ENCODE results near the gene TMEM263.
A peak's percentile ranks its signal among the peaks of the same experiment; 100 is the strongest.

Gene TMEM263

DNA sequence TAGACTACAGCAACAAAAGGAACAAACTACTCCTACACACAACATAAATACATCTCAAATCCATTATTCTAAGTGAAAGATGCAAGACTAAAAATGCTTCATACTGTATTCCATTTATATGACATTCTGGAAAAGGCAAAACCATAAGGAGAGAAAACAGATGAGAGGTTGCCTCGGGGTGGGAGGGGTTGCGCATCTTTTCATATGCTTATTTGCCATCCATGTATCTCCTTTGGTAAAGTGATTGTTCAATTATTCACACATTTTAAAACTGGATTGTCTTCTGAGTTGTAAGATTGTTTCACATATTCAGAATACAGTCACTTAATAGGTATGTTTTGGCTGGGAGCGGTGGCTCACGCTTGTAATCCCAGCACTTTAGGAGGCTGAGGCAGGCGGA is 5.1 kb upstream of the TMEM263 start:
- no peak for DNase-seq (ENCODE audit: low spot score)

DNA sequence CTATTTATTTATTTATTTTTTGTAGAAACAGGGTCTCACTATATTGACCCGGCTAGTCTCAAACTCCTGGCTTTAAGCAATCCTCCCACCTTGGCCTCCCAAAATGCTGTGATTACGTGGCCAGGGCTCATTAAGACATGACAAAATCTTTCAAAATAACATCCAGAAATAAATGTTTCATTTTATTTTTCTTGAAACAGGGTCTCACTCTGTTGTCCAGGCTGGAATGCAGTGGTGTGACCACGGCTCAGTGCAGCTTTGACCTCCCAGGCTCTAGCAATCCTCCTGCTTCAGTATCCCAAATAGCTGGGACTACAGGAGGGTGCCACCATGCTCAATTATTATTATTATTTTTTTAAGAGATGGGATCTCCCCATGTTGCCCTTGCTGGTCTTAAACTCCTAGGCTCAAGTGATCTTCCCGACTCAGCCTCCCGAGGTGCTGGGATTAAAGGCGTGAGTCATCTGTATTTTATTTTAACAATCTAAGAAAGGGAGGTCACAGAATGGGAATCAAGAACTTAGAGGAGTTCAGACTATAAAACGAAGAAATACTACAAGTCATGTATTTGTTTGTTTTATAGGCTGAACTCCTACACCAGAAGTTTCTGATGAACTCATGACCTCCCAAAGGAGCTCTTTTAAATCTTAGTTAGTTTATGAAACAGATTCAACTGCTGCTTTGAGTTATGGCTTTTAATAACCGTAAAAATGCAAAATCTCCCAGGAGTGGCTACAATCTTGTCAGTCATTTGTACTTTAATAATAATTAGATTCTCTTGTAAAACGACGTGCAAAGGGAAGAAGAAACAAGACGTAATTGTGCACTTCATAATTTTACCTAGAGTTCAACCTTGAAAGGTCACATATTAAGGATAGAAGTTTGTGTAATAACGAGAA is 2.1 kb upstream of the TMEM263 start:
- DNase-seq (ENCODE audit: low spot score) = no peak

DNA sequence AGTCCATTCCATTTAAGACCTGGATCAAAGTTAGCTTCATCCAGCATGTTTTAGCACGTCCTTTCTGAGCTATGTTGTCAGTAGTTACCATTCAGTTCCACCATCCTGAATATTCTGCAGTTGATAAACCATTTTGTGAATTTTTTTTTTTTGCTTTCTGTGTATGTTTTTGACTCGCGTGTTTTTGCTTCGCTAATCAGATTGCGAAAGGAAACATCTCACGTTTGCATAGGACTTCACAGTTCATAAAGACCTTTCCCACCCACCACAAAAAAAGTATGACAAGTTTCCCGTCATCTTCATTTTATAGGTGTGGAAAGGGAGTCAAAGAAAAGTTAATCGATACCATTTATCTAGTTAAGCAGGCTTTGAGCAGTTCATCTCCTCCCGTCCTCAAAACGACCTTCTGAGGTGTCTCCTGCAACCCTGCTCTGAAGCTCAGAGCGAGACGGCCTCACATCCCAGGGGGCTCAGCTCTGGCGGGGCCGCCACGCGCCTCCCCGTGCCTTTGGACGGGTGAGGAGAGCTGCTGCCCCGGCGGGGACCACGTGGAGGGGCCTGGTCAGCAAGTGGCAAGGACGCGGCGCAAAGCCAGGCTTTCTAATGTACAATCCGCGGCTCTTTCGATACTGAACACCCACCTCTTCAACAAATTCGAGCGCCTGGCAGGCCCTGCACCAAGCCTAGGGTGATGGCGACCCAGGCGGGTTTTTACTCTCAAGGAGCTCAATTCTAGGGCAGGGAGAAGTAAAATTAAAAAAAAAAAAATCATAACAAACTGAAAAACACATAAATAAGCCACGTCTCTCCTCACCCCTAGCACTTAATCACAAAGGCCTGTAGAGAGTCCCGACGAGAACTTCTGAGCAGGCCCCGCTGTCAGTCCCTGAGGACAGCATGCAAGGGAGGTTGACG is 988 bp upstream of the TMEM263 start:
- DNase-seq (ENCODE audit: low spot score) = no peak

DNA sequence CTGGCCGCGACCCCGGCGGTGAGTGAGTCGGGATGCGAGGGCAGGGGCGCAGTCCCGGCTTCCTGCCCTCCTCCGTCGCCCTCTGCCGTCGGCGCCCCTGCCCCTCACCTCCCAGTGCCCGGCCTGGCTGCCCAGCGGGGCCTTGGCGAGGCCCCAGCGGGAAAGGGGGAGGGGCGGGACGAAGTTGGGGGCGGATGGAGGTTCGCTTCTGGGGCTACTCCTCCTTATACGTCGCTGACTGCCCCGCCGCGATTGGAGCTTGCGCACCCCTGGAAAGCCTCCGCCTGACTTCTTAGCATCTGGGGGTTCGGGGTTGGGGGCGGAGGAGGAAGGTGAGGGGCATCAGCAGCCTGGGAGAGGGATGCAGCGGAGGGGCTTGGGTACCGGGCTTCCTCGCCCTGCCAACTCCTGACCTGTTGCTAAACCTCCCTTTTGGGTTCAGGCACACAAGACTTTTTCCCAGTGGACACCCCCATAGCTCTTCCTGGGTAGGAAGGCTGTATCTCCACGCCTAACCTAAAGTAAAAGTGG is 406 bp downstream of the TMEM263 start:
- no peak for DNase-seq (ENCODE audit: low spot score)

DNA sequence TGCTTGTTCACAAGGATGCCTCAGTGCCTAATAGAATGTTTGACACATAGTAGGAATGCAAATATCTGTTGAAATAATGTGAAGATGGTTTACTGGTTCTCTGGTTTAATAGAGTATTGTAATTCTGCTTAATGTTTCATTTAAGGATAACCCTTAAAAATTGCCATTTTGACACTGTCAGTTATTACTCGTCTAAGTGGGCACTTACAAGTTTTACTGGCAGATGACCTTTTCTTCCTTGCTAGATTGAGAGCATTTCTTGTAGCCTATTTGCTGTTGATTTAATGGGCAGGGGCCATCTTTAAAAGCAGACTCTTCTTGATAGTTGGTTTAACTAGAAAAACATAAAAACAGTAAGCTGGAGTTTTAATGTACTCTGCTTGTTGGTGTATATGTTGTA is 1.9 kb downstream of the TMEM263 start:
- no peak for DNase-seq (ENCODE audit: low spot score)

DNA sequence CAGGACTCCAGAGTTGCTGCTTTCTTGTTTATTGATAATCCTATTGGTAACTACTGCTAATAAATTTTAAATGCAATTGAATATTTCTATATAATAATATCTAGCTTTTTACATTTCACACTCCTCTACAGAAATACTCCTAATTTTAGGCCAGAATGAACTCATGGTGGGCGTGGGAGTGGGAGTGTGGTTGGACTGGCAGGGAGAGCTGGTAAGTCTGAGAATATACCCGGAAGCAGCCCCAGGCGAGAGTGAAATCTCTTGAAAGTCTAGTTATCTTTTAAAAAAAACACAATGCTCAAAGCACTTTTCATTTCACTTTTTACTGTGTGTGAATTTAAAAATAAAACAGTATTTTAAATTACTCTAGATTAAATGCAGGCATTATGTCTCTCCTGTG is 4.7 kb downstream of the TMEM263 start:
- DNase-seq (ENCODE audit: low spot score) = no peak

DNA sequence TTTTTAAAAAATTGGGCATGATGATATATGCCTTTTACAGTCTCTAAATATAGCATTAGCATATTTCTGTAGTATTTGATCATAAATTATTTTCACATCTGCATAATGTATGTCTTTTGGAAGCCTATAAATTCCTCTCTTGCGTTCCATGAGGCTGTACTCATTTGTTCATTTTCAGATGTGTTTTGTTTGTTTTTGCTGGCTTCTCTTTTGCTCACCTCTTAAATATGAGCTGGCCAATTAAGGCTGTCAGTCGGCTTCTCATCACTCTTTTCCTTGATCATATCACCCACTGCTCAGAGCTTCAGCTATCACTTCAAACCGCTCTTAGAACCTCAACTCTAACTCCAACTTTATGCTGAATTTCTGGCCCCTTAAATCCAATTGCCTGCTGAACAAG is 6.6 kb downstream of the TMEM263 start:
- DNase-seq (ENCODE audit: low spot score) = no peak

DNA sequence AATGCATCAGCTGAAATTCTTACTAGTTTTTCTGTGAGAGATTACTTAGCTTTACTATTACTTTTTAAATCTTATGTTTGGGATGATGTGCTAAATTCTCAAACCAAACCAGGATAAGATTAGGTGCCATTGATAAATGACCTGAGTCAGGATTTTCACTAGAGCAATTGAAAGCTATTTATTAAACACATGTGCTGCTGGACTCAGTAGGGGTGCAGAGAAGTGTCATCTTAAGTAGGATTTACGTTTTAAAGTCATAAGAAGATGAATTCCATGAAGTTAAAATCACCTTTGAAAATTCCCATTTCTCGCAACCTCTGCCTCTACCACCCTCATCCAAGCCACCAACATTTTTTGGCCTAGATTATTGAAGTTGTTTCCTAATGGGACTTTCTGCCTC is 8.8 kb downstream of the TMEM263 start:
- no peak for DNase-seq (ENCODE audit: low spot score)

DNA sequence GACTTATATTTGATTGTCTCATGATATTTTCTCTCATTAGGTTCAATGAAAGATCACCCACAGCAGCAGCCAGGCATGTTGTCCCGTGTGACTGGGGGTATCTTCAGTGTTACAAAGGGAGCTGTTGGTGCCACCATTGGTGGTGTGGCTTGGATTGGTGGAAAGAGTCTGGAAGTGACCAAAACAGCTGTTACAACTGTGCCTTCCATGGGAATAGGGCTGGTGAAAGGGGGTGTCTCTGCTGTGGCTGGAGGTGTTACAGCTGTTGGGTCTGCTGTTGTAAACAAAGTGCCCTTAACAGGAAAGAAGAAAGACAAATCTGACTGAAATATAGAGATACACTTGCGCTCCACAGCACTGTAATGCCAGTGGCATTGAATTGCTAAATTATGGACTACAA is 15.4 kb downstream of the TMEM263 start:
- DNase-seq (ENCODE audit: low spot score) = no peak

DNA sequence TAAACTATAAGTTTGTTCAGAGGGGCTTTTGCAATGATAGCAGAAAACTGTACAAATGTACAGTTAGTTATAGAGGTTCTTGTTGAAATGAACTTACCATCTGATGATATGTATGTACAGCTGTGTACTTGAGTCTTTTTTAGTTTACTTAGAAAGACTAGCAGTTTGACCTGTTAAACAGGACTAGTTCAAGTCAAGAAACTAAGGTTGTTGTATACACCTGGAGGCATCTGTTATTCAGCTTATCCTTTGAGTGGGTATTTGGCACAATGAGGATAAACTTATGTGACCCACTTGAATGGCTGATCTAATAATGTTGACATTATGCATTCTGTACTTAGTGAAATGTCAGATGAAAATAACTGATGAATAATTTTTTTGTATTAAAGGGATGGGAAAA is 17.8 kb downstream of the TMEM263 start:
- DNase-seq (ENCODE audit: low spot score) = no peak

DNA sequence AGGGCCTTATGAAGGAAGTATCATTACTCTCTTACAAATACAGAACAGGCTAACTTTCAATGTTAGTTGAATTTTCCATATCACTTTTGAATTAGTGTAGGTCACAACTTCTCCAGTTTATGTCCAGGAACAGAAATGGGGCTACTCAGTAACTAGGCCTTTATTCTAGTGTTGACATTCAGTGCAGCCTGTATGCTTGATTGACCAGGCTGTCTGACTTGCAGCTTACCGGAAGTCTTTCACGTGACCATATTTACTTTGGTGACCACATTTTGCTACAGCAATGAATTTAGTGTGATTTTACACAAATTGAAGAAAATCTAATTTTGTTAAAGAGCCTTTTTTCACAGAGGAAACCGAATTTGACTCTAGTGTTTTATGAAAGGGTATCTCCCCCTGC is 18.8 kb downstream of the TMEM263 start:
- DNase-seq (ENCODE audit: low spot score) = no peak

DNA sequence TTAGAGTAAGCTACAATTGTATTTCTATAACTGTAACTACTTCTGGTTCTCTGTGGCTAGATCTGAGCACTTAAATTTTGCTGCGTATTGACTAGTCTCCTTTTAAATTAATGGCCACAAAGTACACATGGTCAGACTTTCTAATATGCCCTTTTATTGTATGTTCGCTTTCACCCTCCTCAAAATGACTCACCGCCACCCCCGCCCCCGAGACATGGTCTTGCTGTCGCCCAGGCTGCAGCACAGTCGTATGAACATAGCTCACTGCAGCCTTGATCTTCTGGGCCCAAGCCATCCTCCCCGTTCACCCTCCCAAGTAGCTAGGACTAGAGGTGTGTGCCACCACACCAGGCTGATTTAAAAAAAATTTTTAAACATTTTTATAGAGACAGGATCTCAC is 19.4 kb downstream of the TMEM263 start:
- DNase-seq (ENCODE audit: low spot score) = no peak

DNA sequence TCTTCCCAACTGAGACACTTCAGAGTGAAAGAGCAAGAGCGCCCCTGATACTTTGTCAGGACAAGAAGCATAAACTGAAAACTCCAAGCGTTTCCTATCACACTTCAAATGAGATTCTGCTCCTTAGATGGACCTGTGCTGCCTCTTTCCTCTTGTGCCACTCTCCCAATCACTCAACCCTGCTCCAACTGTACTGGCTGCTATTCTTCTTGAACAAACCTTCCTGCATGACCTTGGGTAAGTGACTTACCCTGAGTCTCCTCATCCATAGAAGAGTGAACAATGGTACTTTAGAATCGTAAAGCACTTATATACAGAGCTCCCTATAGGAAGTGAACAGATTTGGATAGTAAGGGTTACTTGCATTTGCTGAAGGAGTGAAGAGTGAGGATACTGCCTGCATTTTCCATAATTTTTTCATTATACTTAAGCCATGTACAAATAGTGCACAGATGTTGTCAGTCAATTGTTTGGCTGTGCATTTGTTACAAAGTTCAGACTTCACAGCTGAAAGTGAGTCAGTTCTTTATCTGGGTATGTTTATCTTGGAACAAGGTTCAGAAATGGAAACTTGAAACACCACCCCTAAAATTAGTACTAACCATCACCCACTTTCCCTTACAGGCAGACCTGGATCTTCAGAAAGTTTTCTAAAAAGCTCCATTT is 20.4 kb downstream of the TMEM263 start:
- DNase-seq (ENCODE audit: low spot score) = no peak

DNA sequence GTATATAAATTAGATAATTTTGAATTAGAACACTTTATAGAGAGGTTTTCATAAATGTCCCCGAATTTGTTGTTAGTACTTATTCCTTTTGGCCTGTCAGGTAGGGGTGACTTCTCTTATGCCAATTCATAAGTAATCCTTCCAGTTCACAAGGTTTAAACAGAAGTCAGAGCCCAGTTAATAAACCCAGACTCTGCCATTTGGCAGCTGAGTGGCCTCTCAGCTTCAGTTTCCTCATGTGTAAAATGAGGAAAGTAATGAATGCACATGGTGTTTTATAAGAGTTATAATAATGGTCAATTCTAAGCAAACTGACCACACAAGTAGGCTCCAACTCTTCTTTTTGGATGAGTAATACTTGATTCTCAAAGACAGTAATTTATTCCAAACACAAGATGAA is 21.0 kb downstream of the TMEM263 start:
- no peak for DNase-seq (ENCODE audit: low spot score)

DNA sequence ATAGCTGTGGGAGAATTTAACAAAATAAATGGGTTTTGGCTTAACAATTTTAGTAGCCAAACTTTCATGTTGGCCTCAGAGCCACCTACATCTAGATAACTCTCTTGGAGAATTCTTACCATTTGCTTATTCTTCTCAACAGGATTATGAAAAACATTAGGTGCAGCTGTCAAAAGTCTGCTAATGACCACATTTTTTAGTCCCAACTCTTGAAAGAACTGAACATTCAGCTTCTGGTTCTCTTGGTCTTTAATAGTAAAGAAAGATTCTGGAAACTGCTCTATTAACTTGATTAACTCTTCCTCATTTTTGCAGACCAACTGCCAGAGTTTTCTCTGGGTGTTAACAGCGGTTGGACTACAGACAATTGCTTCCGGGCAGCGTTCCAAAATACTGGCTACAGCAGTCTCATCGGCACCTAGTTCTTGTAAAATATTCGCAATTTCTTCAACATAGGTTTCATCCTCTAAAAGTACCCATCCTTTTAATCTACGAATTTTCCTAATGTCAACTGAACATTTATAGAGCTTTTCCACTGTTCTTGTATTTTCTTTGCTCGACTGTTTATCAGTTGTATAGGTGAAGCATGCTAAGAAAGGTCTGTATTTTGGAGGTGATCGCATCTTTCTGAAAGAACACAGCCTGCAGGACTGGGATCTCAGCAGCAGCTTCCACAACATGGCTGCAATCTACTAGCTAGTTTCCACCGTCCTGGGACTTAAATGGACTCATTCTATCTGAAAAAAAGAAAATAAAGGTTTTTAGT is 22.5 kb downstream of the TMEM263 start:
- DNase-seq (ENCODE audit: low spot score) = no peak

DNA sequence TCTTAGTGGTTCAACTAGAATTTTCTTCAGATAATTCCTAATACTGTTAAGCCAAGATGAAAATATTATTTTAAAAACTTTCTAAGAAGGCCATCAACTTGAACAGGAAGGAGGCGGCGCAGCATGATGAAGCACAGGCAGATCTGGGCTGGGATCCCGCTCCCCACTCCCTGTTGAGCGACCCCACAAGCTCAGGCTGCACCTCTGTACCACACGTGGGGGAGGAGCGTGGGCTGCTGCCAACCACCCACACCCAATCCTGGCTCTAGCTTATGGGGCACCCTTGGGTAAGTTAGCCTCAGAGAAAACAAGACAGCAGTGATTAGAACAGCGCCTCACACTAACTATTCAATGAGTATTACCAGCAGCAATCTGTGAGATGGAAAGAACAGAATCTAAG is 25.2 kb downstream of the TMEM263 start:
- DNase-seq (ENCODE audit: low spot score) = no peak

DNA sequence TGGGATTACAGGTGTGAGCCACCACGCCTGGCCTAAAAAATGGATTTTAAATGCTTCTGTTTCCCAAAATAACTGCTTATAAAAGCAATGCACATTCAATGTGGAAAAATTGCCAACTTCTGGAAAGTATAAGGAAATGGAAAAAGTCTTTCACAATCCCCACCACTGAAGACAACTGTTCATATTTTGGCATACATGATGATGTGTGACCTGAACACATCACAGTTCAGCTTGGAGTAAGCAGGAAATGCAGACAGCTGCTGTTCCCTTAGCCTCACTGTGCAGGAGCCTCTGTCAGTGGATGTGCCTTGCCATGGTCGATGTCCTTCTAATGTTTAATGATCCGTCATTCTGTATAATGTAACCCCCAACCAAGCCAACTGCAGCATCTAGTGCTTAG is 26.1 kb downstream of the TMEM263 start:
- DNase-seq (ENCODE audit: low spot score) = no peak

DNA sequence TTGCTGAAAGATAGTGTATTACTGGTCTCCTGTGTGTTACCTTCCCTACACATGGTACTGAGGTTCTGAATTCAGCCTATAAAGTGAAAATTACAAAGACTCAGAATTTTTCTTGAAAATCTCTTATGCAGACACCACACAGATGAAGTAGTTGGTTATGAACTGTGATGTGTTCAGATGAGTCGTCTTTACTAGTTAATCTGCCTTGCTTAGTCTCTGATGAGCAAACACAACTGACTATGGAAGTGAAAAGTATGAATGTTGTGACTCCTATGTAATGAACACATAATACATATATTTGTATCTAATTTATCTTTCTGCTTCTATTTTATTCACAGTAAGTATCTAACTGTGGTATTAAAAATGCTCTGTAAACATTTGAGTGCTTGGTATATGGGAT is 26.5 kb downstream of the TMEM263 start:
- DNase-seq (ENCODE audit: low spot score) = no peak

DNA sequence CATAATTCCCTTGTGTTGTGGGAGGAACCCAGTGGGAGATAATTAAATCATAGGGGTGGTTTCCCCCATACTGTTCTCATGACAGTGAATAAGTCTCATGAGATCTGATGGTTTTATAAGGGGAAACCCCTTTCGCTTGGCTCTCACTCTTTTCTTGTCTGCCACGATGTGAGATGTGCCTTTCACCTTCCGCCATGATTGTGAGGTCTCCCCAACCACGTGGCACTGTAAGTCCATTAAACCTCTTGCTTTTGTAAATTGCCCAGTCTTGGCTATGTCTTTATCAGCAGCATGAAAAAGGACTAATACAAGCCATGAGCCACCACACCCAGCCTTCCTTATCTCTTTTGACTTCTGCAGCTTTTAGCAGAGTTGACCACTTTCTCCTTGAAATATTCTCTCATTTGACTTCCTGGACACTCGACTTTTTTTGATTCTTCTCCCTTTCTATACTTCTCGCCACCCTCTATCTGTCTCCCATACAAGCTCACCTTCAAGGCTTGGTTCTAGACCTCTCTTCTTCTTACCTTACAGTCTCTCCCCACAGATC is 29.0 kb downstream of the TMEM263 start:
- DNase-seq (ENCODE audit: low spot score) = peak; percentile 29

DNA sequence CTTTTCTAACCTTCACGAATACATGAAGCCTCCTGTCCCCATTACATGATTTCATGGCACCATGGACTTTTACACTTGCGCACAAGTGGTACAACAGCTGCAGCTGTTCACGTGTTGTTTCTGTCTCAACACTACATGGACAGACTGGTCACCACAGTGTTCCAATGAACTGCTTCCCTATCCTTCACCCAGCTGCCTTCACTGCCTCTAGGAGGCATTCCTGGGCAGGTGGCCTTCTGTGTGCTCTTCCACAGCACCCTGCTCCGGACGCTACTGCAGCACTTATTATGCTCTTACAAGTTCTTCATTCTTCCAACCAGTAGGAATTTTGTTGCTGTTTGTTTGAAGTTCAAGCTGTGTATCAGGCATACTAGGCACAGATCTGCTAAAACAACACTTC is 29.8 kb downstream of the TMEM263 start:
- DNase-seq (ENCODE audit: low spot score) = no peak

DNA sequence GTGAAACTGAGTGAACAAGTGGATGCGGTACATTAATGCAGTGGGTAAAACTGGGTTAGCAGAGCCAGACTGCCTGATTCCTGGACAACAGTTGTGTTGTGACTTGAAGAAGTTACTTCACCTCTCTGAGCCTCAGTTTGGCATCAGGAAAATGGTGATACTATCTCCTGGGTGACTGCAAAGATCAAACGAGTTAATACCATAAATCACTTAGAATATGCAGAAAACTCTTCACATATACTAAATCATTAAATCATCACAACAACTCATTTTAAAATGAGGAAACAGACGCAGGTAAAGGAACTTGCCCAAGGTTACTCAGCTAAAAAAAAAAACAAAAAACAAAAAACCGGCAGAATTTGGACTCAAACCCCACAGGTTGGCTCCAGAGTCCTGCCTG is 30.4 kb downstream of the TMEM263 start:
- no peak for DNase-seq (ENCODE audit: low spot score)
